ENCODE data around the gene CHD9. TPM values are rescaled to one million over a fixed set of nuclear protein-coding genes. Genes with fewer than 3 reads are reported as not detected.

Gene CHD9
- total and polyA plus RNA-seq, 9 of the 15 experiments (the other 6 are each of a cell fraction or from before 2014, with no cell fraction given): 29.0 to 69.3 (median 40.6) TPM

DNA sequence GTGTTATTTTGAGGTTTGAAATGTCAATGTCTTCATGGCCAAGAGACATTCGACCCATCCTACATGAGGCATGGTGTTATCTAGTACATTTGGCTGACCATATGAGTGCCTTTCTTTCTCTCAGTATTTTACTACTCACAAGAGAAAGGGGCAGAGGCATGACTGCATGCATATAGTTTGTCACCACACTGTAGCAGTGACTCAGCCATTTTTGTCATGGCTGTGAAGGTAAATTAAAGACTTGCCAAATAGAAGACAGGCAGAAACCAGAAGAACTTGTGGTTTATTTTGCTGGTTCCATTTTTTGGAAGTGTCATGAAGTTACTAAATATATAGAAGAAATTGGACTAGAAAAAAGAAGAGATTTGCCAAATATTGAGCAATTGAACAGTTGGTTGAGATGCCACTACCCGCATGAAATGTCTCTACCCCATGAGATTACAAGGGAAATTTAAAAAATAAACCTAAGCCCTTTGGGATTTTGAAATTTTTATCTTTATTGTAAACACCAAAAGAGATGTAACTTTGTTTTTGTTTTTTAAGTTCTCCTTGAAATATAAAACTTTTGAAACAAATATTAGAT lies 170.3 kb downstream of the CHD9 start (continued):
- TF ChIP-seq PTTG1 (tag; IDR thresholded peaks at IDR 0.05; ENCODE audit: low read depth): no peak
- TF ChIP-seq, protein P1, sequence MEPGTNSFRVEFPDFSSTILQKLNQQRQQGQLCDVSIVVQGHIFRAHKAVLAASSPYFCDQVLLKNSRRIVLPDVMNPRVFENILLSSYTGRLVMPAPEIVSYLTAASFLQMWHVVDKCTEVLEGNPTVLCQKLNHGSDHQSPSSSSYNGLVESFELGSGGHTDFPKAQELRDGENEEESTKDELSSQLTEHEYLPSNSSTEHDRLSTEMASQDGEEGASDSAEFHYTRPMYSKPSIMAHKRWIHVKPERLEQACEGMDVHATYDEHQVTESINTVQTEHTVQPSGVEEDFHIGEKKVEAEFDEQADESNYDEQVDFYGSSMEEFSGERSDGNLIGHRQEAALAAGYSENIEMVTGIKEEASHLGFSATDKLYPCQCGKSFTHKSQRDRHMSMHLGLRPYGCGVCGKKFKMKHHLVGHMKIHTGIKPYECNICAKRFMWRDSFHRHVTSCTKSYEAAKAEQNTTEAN (CRISPR knock-in tag; IDR thresholded peaks at IDR 0.05): no peak
- TF ChIP-seq, protein P2, sequence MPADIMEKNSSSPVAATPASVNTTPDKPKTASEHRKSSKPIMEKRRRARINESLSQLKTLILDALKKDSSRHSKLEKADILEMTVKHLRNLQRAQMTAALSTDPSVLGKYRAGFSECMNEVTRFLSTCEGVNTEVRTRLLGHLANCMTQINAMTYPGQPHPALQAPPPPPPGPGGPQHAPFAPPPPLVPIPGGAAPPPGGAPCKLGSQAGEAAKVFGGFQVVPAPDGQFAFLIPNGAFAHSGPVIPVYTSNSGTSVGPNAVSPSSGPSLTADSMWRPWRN (IDR thresholded peaks at IDR 0.05; ENCODE audit: low read depth): no peak
- no peak for TF ChIP-seq TAL1 (IDR thresholded peaks at IDR 0.05)
- TF ChIP-seq SLC30A9 (CRISPR knock-in tag; IDR thresholded peaks at IDR 0.05): no peak
- no peak for TF ChIP-seq ILK (tag; IDR thresholded peaks at IDR 0.05; ENCODE audit: borderline replicate concordance, low read depth)
- no peak for TF ChIP-seq ZFP30 (CRISPR knock-in tag; IDR thresholded peaks at IDR 0.05; ENCODE audit: borderline replicate concordance)
- TF ChIP-seq ASH1L (IDR thresholded peaks at IDR 0.05; ENCODE audit: borderline replicate concordance, low read depth, partially characterized antibody): no peak
- TF ChIP-seq ZNF77 (CRISPR knock-in tag; IDR thresholded peaks at IDR 0.05): no peak
- TF ChIP-seq, protein P3, sequence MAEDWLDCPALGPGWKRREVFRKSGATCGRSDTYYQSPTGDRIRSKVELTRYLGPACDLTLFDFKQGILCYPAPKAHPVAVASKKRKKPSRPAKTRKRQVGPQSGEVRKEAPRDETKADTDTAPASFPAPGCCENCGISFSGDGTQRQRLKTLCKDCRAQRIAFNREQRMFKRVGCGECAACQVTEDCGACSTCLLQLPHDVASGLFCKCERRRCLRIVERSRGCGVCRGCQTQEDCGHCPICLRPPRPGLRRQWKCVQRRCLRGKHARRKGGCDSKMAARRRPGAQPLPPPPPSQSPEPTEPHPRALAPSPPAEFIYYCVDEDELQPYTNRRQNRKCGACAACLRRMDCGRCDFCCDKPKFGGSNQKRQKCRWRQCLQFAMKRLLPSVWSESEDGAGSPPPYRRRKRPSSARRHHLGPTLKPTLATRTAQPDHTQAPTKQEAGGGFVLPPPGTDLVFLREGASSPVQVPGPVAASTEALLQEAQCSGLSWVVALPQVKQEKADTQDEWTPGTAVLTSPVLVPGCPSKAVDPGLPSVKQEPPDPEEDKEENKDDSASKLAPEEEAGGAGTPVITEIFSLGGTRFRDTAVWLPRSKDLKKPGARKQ (CRISPR knock-in tag; IDR thresholded peaks at IDR 0.05): no peak
- TF ChIP-seq, protein P4, sequence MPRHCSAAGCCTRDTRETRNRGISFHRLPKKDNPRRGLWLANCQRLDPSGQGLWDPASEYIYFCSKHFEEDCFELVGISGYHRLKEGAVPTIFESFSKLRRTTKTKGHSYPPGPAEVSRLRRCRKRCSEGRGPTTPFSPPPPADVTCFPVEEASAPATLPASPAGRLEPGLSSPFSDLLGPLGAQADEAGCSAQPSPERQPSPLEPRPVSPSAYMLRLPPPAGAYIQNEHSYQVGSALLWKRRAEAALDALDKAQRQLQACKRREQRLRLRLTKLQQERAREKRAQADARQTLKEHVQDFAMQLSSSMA (CRISPR knock-in tag; IDR thresholded peaks at IDR 0.05): no peak
- no peak for TF ChIP-seq ZNF75A (CRISPR knock-in tag; IDR thresholded peaks at IDR 0.05)
- no peak for TF ChIP-seq ETV1 (tag; conservative IDR thresholded peaks at IDR 0.05; ENCODE audit: low read depth)
- no peak for TF ChIP-seq POLR2G (IDR thresholded peaks at IDR 0.05; ENCODE audit: low read depth, low read length)
- TF ChIP-seq ARID1B (IDR thresholded peaks at IDR 0.05): no peak
- TF ChIP-seq CC2D1A (IDR thresholded peaks at IDR 0.05): no peak
- TF ChIP-seq SNIP1 (IDR thresholded peaks at IDR 0.05; ENCODE audit: low read depth): no peak
- TF ChIP-seq BRF1 (IDR thresholded peaks at IDR 0.05; ENCODE audit: borderline replicate concordance, extremely low read depth, insufficient read length): no peak
- no peak for TF ChIP-seq RUNX1 (IDR thresholded peaks at IDR 0.05; ENCODE audit: low read depth)
- TF ChIP-seq DACH1 (IDR thresholded peaks at IDR 0.05; ENCODE audit: partially characterized antibody): no peak
- no peak for TF ChIP-seq ZNF57 (CRISPR knock-in tag; IDR thresholded peaks at IDR 0.05)
- no peak for TF ChIP-seq GTF2E2 (tag; IDR thresholded peaks at IDR 0.05)
- TF ChIP-seq PPARD (CRISPR knock-in tag; IDR thresholded peaks at IDR 0.05): no peak
